GM12872 (cell line): Measurements from ENCODE around the gene SUMF1.

Experiments
- TF ChIP-seq, protein P1 (sequence below): IDR thresholded peaks from 3 replicates; pipeline ENCODE4 v1.5.1; 2011; ENCODE audit warnings: low read depth, mild to moderate bottlenecking, low read length, moderate library complexity; ENCODE audit not compliant: insufficient read depth

The SUMF1 gene

DNA sequence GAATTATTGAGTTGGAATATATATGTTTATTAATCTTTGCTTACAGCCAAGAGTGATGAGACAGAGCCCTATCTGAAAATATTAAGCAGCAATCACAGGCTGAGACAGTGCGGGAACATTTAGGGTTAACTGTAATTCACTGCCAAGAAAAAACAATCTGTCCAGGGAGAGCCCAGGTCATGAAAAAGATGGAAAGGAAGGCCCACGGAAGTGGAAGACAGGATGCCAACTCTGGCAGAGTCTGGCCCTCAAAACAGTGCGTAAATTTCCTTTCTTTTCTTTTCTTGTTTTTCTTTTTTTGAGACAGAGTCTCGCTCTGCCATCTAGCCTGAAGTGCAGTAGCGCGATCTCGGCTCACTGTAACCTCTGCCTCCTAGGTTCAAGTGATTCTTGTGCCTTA is 67.6 kb downstream of the SUMF1 start:
- TF ChIP-seq, protein P1, sequence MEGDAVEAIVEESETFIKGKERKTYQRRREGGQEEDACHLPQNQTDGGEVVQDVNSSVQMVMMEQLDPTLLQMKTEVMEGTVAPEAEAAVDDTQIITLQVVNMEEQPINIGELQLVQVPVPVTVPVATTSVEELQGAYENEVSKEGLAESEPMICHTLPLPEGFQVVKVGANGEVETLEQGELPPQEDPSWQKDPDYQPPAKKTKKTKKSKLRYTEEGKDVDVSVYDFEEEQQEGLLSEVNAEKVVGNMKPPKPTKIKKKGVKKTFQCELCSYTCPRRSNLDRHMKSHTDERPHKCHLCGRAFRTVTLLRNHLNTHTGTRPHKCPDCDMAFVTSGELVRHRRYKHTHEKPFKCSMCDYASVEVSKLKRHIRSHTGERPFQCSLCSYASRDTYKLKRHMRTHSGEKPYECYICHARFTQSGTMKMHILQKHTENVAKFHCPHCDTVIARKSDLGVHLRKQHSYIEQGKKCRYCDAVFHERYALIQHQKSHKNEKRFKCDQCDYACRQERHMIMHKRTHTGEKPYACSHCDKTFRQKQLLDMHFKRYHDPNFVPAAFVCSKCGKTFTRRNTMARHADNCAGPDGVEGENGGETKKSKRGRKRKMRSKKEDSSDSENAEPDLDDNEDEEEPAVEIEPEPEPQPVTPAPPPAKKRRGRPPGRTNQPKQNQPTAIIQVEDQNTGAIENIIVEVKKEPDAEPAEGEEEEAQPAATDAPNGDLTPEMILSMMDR = no peak

DNA sequence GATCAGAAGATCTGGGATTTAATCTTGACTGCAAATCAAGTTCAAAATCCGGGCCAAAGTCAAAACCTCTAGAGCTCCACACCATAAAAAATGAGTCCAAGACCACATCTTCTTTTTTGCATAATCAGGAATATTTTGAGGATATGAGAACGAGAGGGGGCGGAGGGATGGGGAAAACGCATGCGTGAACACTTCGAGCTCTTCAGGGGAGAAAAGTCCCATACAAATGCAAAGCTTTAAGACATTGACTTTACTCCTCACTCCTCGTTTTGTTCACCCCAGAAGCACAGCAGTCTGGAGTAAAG is 68.2 kb downstream of the SUMF1 start:
- TF ChIP-seq, protein P1 = no peak

DNA sequence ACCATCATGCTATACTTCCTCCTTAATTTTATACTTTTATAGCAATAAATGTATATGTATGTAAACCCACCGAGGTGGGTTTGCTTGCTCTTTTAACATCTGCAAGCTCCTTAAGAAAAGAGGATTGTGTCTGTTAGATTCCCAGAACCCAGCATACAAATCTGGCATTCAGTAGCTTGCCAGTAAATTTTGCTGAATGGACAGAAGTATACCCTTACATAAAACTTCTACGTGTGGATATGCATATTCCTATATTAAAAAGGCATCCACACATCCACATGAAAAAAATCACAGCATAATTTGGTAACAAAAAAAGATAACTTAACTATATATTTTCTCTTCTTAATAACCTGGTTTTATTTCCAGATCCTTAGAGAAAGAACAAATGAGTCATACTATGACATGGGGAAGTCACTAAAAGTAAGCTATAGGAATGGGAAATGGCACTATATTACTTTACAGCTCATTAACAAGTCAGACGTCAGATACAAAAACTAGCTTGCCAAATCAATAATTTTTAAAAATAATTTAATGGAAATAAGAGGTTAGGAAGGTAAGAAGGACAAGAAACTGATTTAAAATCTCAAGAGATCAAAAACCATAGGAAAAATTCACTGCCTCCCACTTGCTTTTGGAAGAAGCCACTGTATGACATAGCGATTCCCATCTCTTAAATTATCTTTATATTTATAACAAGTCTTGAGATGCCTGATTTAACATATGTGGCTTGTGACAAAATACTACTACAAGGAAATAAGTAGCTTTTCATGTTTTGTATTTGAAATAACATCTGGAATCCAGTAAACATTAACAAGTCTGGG is 68.7 kb downstream of the SUMF1 start:
- TF ChIP-seq, protein P1 = no peak

DNA sequence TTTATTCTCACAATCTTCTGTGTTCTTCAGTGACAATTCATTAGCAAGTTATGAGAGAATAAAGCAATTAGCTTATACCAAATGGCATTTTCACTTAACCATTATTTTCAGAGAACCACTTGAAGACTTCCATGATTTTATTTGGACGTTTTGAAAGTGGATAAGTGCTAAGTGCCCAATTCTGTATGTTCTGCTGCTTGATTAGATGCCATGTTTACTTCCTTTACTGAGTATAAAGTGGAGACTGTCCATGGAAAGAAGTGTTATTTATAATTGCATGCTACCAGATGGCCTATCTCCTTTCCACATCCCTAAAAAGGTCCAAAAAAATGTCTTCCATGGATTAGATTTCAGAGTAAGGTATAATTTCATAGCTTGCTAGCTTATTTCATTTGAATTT is 69.6 kb downstream of the SUMF1 start:
- TF ChIP-seq, protein P1 = no peak

DNA sequence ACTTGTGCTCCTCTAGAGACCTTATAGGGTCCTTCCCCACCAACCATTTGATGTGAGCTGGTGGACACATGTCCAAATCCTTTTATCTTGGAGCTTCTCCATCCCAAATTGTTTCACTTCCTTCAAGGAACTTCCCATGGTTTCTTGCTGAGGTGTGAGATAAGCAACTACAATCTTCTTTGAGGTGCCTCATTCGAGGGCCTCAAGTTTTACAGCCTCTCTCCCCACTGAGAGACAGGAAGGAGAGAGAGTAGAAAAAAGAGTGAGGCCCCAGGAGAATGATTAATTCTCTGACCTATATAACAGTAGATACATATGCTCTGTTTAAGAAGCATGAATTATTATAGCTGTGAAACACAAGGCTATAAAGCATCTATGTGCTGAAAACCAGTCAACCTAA is 70.5 kb downstream of the SUMF1 start:
- TF ChIP-seq, protein P1 = no peak

DNA sequence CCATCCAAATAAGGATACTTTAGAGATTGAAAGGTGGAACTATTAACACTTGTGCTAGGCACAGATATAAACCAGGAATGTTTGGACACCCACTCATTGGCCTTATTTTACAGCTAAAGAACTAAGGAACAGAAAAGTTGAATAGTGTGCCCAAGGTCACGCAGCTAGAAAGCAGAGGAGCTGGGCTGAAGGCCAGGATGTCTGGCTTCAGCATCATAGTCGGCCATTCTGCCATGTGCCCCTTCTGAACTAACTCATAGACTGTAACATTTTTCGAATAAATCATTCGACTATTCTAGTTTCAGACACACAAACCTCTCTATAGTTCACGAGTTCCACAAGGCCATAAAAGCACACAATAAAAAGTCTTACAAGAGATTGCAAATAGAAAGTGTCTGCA is 71.1 kb downstream of the SUMF1 start:
- TF ChIP-seq, protein P1 = no peak

DNA sequence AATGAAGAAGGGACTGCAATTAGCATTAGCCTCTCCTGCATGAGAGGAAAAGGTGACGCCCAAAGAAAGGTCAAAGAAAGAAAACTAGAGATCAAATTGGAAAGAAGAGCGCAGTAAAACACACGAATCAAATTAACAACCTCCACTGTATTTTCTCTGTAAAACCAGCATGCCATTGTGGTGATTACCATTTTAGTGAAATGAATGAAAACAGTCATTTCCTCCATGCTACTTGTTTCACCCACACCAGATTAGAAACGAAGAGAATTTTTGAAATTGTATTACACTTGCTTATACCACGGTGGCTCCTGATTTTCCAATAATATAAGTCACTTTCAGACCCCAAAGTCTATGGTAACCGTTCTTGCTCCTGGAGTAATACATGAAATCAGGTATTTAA is 71.6 kb downstream of the SUMF1 start:
- TF ChIP-seq, protein P1 = no peak

DNA sequence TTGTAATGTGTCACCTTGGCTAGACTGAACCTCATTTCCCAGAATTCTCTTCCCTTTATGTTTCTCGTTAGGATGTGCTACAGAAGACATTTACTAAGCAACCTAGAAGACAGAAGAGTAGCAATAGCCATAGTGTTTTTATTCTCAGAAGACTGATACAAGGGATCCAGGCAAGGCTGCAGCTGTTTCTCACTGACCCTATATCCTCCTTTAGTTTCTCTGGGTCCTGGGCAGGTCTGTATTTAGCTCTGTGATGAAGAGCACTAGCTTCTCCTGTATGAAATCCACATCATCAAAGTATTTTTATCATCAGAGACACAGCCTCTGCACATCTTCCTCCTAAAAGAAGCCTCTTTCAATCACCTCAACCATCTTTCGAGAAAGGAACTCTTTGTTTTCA is 72.5 kb downstream of the SUMF1 start:
- TF ChIP-seq, protein P1 = no peak
